Mononuclear cell (primary cell): ENCODE data around the gene EIF2S2. TPM values are rescaled to one million over a fixed set of nuclear protein-coding genes. Genes with fewer than 3 reads are reported as not detected.

ENCODE experiments used
- H3K27me3 ChIP-seq: 2 replicates; pipeline ENCODE4 v1.6.0; 2011; ENCODE audit warnings: low read length, control low read depth; ENCODE audit not compliant: insufficient read depth
- H3K4me1 ChIP-seq: 2 replicates; pipeline ENCODE4 v1.5.1; 2011; ENCODE audit warnings: mild to moderate bottlenecking, low read length, control low read depth; ENCODE audit not compliant: insufficient read depth
- H3K4me3 ChIP-seq: 2 replicates; pipeline ENCODE4 v1.5.1; 2011; ENCODE audit warnings: mild to moderate bottlenecking, low read length, moderate library complexity
- H3K9me3 ChIP-seq: 2 replicates; pipeline ENCODE4 v1.5.1; 2011; ENCODE audit warnings: low read depth, mild to moderate bottlenecking, control low read depth, low read length
- total RNA-seq: library from RNA; depleted of rRNA; stranded (reverse); fragments of >200 nt; gene quantifications from one replicate; pipeline ENCODE4 v1.2.3, GENCODE V29; 2012

Gene EIF2S2
- total RNA-seq, 1 donor, result 30.2 TPM

- Histone ChIP-seq H3K4me1 (peaks cover 48% of the 10 kb centered on the region), H3K4me3 (no peak overlapping the region), H3K9me3 (no peaks in the 10 kb centered on the region), H3K27me3 (no peaks in the 10 kb centered on the region)
Observed at GRCh38 chr20:34105978-34106675, 5.9 kb downstream of the EIF2S2 start.

- no peaks in the 10 kb centered on the region for H3K9me3 ChIP-seq
- no peak overlapping the region for H3K4me3 ChIP-seq
- peaks cover 28% of the 10 kb centered on the region for H3K4me1 ChIP-seq
- H3K27me3 ChIP-seq, result no peaks in the 10 kb centered on the region
Observed at GRCh38 chr20:34104059-34104458, 8.0 kb downstream of the EIF2S2 start.

GRCh38 chr20:34102342-34102741, 9.7 kb downstream of the EIF2S2 start:
- no peak overlapping the region for H3K4me3 ChIP-seq
- H3K4me1 ChIP-seq, result peaks cover 20% of the 10 kb centered on the region
- no peaks in the 10 kb centered on the region for H3K9me3 ChIP-seq
- H3K27me3 ChIP-seq, result no peaks in the 10 kb centered on the region

GRCh38 chr20:34100576-34100975, 11.5 kb downstream of the EIF2S2 start:
- Histone ChIP-seq H3K9me3 (no peaks in the 10 kb centered on the region), H3K4me3 (no peak overlapping the region), H3K27me3 (no peaks in the 10 kb centered on the region), H3K4me1 (peaks cover 5% of the 10 kb centered on the region)

- H3K27me3 ChIP-seq, result no peaks in the 10 kb centered on the region
Observed at GRCh38 chr20:34099675-34100074, 12.4 kb downstream of the EIF2S2 start.

GRCh38 chr20:34098570-34098969, 13.5 kb downstream of the EIF2S2 start:
- no peaks in the 10 kb centered on the region for H3K27me3 ChIP-seq
- no peak overlapping the region for H3K4me3 ChIP-seq
- H3K9me3 ChIP-seq, result no peaks in the 10 kb centered on the region
- H3K4me1 ChIP-seq, result no peaks in the 10 kb centered on the region

More at GRCh38 chr20:34099675-34100074, 12.4 kb downstream of the EIF2S2 start:
- Histone ChIP-seq H3K4me1 (no peaks in the 10 kb centered on the region), H3K4me3 (no peak overlapping the region), H3K9me3 (no peaks in the 10 kb centered on the region)

- H3K4me3 ChIP-seq, result no peak overlapping the region
- no peaks in the 10 kb centered on the region for H3K27me3 ChIP-seq
- no peaks in the 10 kb centered on the region for H3K9me3 ChIP-seq
- no peaks in the 10 kb centered on the region for H3K4me1 ChIP-seq
Observed at GRCh38 chr20:34096699-34097444, 15.2 kb downstream of the EIF2S2 start.

GRCh38 chr20:34095825-34096224, 16.2 kb downstream of the EIF2S2 start:
- H3K9me3 ChIP-seq, result no peaks in the 10 kb centered on the region
- no peaks in the 10 kb centered on the region for H3K4me1 ChIP-seq
- no peak overlapping the region for H3K4me3 ChIP-seq
- no peaks in the 10 kb centered on the region for H3K27me3 ChIP-seq

- Histone ChIP-seq H3K4me3 (no peak overlapping the region), H3K9me3 (no peaks in the 10 kb centered on the region), H3K27me3 (no peaks in the 10 kb centered on the region), H3K4me1 (no peaks in the 10 kb centered on the region)
Observed at GRCh38 chr20:34093895-34094294, 18.1 kb downstream of the EIF2S2 start.

- Histone ChIP-seq H3K4me3 (no peak overlapping the region), H3K4me1 (no peaks in the 10 kb centered on the region), H3K27me3 (no peaks in the 10 kb centered on the region), H3K9me3 (no peaks in the 10 kb centered on the region)
Observed at GRCh38 chr20:34091637-34092200, 20.3 kb downstream of the EIF2S2 start.

- no peaks in the 10 kb centered on the region for H3K4me1 ChIP-seq
- H3K9me3 ChIP-seq, result no peaks in the 10 kb centered on the region
- H3K4me3 ChIP-seq, result no peak overlapping the region
- no peaks in the 10 kb centered on the region for H3K27me3 ChIP-seq
Observed at GRCh38 chr20:34090645-34091044, 21.4 kb downstream of the EIF2S2 start.

GRCh38 chr20:34089655-34090345, 22.2 kb downstream of the EIF2S2 start:
- no peaks in the 10 kb centered on the region for H3K27me3 ChIP-seq
- no peak overlapping the region for H3K4me3 ChIP-seq
- H3K9me3 ChIP-seq, result no peaks in the 10 kb centered on the region
- H3K4me1 ChIP-seq, result no peaks in the 10 kb centered on the region

GRCh38 chr20:34089175-34089479, 22.9 kb downstream of the EIF2S2 start:
- Histone ChIP-seq H3K27me3 (no peaks in the 10 kb centered on the region), H3K9me3 (no peaks in the 10 kb centered on the region), H3K4me3 (no peak overlapping the region), H3K4me1 (no peaks in the 10 kb centered on the region)

- no peak overlapping the region for H3K4me3 ChIP-seq
Observed at GRCh38 chr20:34088305-34089174, 23.5 kb downstream of the EIF2S2 start.

More at GRCh38 chr20:34088305-34089174, 23.5 kb downstream of the EIF2S2 start:
- Histone ChIP-seq H3K4me1 (no peaks in the 10 kb centered on the region), H3K9me3 (no peaks in the 10 kb centered on the region), H3K27me3 (no peaks in the 10 kb centered on the region)
